LNCaP clone FGC (cell line): ENCODE data around the gene PTPRC.

ENCODE experiments used
- DNase-seq: peaks from one replicate; pipeline ENCODE4 v3.0.0-alpha.2; 2011; ENCODE audit warnings: low read depth
- H3K4me3 ChIP-seq: 2 replicates; pipeline ENCODE4 v1.5.1; 2011; ENCODE audit warnings: mild to moderate bottlenecking, low read depth, low read length, control low read depth
- TF ChIP-seq, protein P1 (sequence below): IDR thresholded peaks from 2 replicates; pipeline ENCODE4 v1.5.1; 2012; ENCODE audit warnings: mild to moderate bottlenecking; ENCODE audit not compliant: control insufficient read depth, insufficient read depth; ENCODE audit errors: extremely low read depth

PTPRC gene, protein sequence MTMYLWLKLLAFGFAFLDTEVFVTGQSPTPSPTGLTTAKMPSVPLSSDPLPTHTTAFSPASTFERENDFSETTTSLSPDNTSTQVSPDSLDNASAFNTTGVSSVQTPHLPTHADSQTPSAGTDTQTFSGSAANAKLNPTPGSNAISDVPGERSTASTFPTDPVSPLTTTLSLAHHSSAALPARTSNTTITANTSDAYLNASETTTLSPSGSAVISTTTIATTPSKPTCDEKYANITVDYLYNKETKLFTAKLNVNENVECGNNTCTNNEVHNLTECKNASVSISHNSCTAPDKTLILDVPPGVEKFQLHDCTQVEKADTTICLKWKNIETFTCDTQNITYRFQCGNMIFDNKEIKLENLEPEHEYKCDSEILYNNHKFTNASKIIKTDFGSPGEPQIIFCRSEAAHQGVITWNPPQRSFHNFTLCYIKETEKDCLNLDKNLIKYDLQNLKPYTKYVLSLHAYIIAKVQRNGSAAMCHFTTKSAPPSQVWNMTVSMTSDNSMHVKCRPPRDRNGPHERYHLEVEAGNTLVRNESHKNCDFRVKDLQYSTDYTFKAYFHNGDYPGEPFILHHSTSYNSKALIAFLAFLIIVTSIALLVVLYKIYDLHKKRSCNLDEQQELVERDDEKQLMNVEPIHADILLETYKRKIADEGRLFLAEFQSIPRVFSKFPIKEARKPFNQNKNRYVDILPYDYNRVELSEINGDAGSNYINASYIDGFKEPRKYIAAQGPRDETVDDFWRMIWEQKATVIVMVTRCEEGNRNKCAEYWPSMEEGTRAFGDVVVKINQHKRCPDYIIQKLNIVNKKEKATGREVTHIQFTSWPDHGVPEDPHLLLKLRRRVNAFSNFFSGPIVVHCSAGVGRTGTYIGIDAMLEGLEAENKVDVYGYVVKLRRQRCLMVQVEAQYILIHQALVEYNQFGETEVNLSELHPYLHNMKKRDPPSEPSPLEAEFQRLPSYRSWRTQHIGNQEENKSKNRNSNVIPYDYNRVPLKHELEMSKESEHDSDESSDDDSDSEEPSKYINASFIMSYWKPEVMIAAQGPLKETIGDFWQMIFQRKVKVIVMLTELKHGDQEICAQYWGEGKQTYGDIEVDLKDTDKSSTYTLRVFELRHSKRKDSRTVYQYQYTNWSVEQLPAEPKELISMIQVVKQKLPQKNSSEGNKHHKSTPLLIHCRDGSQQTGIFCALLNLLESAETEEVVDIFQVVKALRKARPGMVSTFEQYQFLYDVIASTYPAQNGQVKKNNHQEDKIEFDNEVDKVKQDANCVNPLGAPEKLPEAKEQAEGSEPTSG (N-terminal part only)

DNA sequence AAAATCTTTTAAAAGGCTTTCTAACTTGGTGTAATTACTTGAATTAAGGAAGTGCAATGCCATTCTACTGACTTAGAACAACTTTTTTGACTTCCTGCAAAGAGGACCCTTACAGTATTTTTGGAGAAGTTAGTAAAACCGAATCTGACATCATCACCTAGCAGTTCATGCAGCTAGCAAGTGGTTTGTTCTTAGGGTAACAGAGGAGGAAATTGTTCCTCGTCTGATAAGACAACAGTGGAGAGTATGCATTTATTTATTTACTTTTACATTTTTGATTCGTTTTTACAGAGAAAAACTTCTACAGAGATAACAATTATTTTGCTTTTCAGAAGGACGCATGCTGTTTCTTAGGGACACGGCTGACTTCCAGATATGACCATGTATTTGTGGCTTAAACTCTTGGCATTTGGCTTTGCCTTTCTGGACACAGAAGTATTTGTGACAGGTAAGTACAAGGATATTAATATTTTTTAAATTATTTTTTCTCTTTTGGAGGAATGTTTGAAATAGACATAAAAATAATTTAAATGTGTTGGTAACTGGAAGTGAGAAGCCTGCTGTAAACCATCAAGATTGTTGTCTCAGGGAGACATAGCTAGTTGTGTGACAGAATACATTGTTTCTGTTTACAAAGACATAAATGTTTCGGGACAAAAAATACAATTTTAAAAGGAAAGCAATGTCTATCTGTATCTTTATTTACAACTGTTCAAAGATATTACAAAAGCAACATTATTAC lies at the start of gene PTPRC:
Gene PTPRC, plus strand, starts transcription at position 147 of the 742 bp plus-strand sequence. Its CDS starts 229 bp downstream, at position 376.
- no peak within 1 kb of the TSS for H3K4me3 ChIP-seq

DNA sequence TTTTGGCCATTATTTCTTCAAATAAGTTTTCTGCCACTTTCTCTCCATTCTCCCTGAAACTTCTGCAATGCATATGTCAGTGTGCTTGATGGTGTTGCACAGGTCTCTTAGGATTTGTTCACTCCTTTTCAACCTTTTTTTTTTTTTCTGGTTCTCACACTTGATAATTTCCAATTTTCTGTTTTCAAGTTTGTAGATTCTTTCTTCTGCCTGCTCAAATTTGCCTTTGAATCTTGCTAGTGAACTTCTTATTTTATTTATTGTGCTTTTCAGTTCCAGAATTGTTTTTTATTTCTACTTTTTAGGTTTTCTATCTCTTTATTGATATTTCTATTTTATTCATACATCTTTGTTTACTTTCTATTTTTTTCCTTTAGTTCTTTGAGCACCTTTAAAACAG lies 48.4 kb upstream of the PTPRC start:
- H3K4me3 ChIP-seq: no peak overlapping the region
- TF ChIP-seq, protein P1, sequence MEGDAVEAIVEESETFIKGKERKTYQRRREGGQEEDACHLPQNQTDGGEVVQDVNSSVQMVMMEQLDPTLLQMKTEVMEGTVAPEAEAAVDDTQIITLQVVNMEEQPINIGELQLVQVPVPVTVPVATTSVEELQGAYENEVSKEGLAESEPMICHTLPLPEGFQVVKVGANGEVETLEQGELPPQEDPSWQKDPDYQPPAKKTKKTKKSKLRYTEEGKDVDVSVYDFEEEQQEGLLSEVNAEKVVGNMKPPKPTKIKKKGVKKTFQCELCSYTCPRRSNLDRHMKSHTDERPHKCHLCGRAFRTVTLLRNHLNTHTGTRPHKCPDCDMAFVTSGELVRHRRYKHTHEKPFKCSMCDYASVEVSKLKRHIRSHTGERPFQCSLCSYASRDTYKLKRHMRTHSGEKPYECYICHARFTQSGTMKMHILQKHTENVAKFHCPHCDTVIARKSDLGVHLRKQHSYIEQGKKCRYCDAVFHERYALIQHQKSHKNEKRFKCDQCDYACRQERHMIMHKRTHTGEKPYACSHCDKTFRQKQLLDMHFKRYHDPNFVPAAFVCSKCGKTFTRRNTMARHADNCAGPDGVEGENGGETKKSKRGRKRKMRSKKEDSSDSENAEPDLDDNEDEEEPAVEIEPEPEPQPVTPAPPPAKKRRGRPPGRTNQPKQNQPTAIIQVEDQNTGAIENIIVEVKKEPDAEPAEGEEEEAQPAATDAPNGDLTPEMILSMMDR: no peak
- DNase-seq: no peak

More for the DNA sequence above, at the start of gene PTPRC:
- TF ChIP-seq, protein P1: no peak
- DNase-seq: no peak

DNA sequence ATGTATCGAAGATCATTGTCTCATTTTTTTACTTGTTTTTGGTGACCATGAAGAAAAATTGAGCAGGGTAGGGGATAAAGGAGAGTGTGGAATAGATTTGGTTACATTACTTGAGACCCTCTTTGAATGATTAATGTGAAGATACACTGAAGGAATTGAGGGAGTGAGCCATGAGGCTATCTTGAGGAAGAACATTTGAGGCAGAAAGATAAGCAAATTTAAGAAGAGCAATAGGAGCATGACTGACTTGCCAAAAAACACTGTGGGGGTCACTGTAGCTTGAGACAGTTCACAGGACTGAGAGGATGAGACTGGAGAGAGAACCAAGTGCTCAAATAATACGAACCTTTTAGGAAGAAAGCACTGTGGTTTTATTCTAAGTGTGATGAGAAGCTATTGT lies 43.1 kb upstream of the PTPRC start:
- H3K4me3 ChIP-seq: no peak overlapping the region
- DNase-seq: no peak
- TF ChIP-seq, protein P1: no peak

DNA sequence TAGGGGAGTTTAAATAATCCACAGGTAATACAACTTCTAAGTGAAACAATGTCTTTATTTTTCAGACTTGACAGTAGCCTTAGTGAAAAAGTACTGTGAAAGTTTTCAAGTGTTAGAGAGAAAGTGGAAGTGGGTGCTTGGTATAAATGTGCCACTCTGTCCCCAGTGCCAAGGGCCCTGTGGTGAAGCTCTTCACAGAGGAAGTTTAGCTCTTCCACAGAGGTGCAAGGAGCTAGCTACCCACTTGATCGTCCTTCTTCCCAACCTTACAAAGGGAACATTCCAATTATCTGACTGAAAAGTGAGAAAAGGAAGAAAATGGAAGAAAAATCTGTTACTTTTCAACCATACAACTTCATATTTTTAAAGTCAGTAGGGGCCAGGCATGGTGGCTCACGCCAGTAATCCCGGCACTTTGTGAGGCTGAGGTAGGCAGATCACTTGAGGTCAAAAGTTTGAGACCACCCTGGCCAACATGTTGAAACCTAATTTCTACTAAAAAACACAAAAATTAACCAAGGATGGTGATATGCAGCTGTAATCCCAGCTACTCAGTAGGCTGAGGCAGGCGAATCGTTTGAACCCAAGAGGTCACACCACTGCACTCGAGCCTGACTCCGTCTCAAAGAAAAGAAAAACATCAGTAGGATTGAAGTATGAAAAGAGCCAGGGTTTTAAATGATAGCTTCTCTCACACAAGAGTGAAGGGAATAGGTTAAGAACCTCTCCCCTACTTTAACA lies 41.0 kb upstream of the PTPRC start:
- H3K4me3 ChIP-seq: no peak overlapping the region
- DNase-seq: no peak
- TF ChIP-seq, protein P1: no peak

DNA sequence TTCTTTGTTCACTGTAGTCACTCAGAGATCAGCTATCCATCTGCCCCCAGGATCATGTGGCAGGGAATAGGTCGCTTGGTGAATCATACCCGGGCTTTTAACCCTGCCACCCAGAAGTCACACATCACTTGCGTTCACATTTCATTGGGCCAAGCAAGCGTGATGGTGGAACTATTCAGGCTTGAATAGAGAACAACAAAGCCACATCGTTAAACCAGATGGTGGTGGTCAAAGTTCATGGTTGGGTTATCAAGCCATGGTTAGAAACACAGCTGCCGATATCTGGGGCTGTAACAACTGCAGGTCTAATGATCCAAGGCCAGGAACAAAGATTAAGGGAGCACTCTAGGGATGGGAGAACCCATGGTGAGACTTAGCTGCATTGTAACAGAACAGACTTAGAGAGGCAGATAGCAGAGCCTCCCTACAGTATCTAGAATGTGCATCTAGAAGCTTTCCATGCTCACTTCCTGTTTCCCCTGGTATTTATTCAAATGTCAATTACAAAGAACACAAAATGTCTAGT lies 40.0 kb upstream of the PTPRC start:
- TF ChIP-seq, protein P1: no peak
- DNase-seq: no peak
- H3K4me3 ChIP-seq: no peak overlapping the region

DNA sequence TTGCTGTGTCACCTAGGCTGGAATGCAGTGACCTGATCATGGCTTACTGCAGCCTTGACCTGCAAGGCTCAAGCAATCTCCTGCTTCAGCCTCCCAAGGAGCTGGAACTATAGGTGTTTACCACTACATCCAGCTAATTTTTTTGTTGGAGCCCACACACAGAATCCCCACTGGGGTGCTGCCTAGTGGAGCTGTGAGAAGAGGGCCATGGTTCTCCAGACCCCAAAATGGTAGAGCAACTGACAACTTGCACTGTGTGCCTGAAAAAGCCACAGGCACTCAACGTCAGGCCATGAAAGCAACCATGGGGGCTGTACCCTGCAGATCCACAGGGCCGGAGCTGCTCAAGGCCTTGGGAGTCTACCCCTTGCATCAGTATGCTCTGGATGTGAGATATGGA lies 39.1 kb upstream of the PTPRC start:
- DNase-seq: no peak
- no peak overlapping the region for H3K4me3 ChIP-seq
- TF ChIP-seq, protein P1: no peak
